ENCODE results near the gene CCDC57. TPM values are rescaled to one million over a fixed set of nuclear protein-coding genes. Genes with fewer than 3 reads are reported as not detected.
A peak's percentile ranks its signal among the peaks of the same experiment; 100 is the strongest.
"Not testable (repeated sequence)": the region's sequence is repeated elsewhere in the genome, so short reads cannot be mapped to it uniquely, and the experiment has no call there.

The CCDC57 gene
- total RNA-seq (2022) (31.0 and 32.2 TPM in 2 replicates), Bru-seq, nascent RNA (percentile 52 among the genes with signal in this experiment), BruChase-seq, experiment 1, labeled RNA remaining after a 2-hour chase (percentile 55 among the genes with signal in this experiment), BruChase-seq, experiment 2, labeled RNA remaining after a 6-hour chase (percentile 63 among the genes with signal in this experiment)
- long read RNA-seq, partial matches to known transcripts: 5 of 15 reads
- long read RNA-seq, other reads (novel, unspliced or antisense): 7 of 15 reads

GRCh38 chr17:82212331-82213250 lies at the start of gene CCDC57:
Gene CCDC57 (minus strand): TSS chr17:82212842. CDS start chr17:82201944, 10,898 bp downstream.
- peak; percentile 82 to 88 for DNase-seq
- peak within 1 kb of the TSS; percentile 95 for H3K4me3 ChIP-seq (ENCODE audit: low read depth, low read length)
- H3K36me3 ChIP-seq (ENCODE audit: control insufficient read depth, insufficient read depth, low read length): no peaks in the 10 kb centered on the region
- no peaks in the 10 kb centered on the region for H3K27me3 ChIP-seq (replicated peaks; ENCODE audit: control insufficient read depth, insufficient read depth, low read length)
- intact Hi-C loops (cut with micrococcal nuclease; ENCODE audit: unreplicated experiment): no loop called here
- H3K9me3 ChIP-seq: no peaks in the 10 kb centered on the region
- ChIA-PET POLR2A (no interaction called here), CTCF (no interaction called here)
- peak within 1 kb of the TSS; percentile 74 for H3K4me3 Mint-ChIP-seq (ENCODE audit: unreplicated experiment)
- TF ChIP-seq CTCF (IDR thresholded peaks at IDR 0.05; ENCODE audit: insufficient read depth in 1 of 2, low read depth in 1 of 2, low read length in 1 of 2, severe bottlenecking in 1 of 2, unreplicated experiment in 1 of 2): no peak
- BruUV-seq (replicated peaks): TSS peak; percentile 38
- peaks cover 7% of the 10 kb centered on the region for H3K4me1 Mint-ChIP-seq (ENCODE audit: low read depth, unreplicated experiment)
- H3K27me3 Mint-ChIP-seq (ENCODE audit: insufficient read depth, unreplicated experiment): no peaks in the 10 kb centered on the region
- H3K36me3 Mint-ChIP-seq (ENCODE audit: insufficient read depth, unreplicated experiment): peaks cover 14% of the 10 kb centered on the region
- no peaks in the 10 kb centered on the region for H3K9me3 Mint-ChIP-seq (ENCODE audit: unreplicated experiment)
- no peak within 1 kb of the TSS for H3K27ac Mint-ChIP-seq (ENCODE audit: unreplicated experiment)
- H3K4me1 ChIP-seq: peaks cover 31% of the 10 kb centered on the region

GRCh38 chr17:82262344-82262743 lies 49.7 kb upstream of the CCDC57 start:
- Mint-ChIP-seq H3K4me1 (ENCODE audit: low read depth, unreplicated experiment) (peaks cover 18% of the 10 kb centered on the region), H3K27me3 (ENCODE audit: insufficient read depth, unreplicated experiment) (no peaks in the 10 kb centered on the region), H3K4me3 (ENCODE audit: unreplicated experiment) (no peak overlapping the region), H3K27ac (ENCODE audit: unreplicated experiment) (no peak overlapping the region), H3K9me3 (ENCODE audit: unreplicated experiment) (no peaks in the 10 kb centered on the region), H3K36me3 (ENCODE audit: insufficient read depth, unreplicated experiment) (peaks cover 100% of the 10 kb centered on the region)
- Histone ChIP-seq H3K4me3 (ENCODE audit: low read depth, low read length) (no peak overlapping the region), H3K36me3 (ENCODE audit: control insufficient read depth, insufficient read depth, low read length) (peaks cover 18% of the 10 kb centered on the region), H3K4me1 (peaks cover 18% of the 10 kb centered on the region), H3K27me3 (replicated peaks; ENCODE audit: control insufficient read depth, insufficient read depth, low read length) (no peaks in the 10 kb centered on the region), H3K9me3 (no peaks in the 10 kb centered on the region)
- no peak for TF ChIP-seq CTCF (IDR thresholded peaks at IDR 0.05; ENCODE audit: insufficient read depth in 1 of 2, low read depth in 1 of 2, low read length in 1 of 2, severe bottlenecking in 1 of 2, unreplicated experiment in 1 of 2)
- DNase-seq: no peak
- CTCF ChIA-PET: no interaction called here
- POLR2A ChIA-PET: no interaction called here
- intact Hi-C loops (cut with micrococcal nuclease; ENCODE audit: unreplicated experiment): no loop called here
- no TSS peak for BruUV-seq (replicated peaks)

GRCh38 chr17:82259972-82260961 lies 47.6 kb upstream of the CCDC57 start:
- BruUV-seq (replicated peaks); H3K4me1 ChIP-seq; H3K27me3 ChIP-seq (replicated peaks; ENCODE audit: control insufficient read depth, insufficient read depth, low read length); H3K9me3 ChIP-seq; CTCF ChIA-PET; POLR2A ChIA-PET; intact Hi-C loops (cut with micrococcal nuclease; ENCODE audit: unreplicated experiment); H3K4me3 Mint-ChIP-seq (ENCODE audit: unreplicated experiment); H3K27me3 Mint-ChIP-seq (ENCODE audit: insufficient read depth, unreplicated experiment); H3K4me1 Mint-ChIP-seq (ENCODE audit: low read depth, unreplicated experiment); H3K27ac Mint-ChIP-seq (ENCODE audit: unreplicated experiment); DNase-seq; H3K4me3 ChIP-seq (ENCODE audit: low read depth, low read length); H3K9me3 Mint-ChIP-seq (ENCODE audit: unreplicated experiment): not testable (repeated sequence)
- H3K36me3 Mint-ChIP-seq (ENCODE audit: insufficient read depth, unreplicated experiment): peaks cover 100% of the 10 kb centered on the region
- H3K36me3 ChIP-seq (ENCODE audit: control insufficient read depth, insufficient read depth, low read length): peaks cover 20% of the 10 kb centered on the region
